IPS DF 4.7 (cell line): ENCODE data around the gene CAPN13.

Source experiments
- DNase-seq: peaks from one replicate; pipeline ENCODE4 v3.0.0-alpha.2; 2013; ENCODE audit warnings: low spot score; ENCODE audit errors: extremely low read depth

Gene CAPN13

DNA sequence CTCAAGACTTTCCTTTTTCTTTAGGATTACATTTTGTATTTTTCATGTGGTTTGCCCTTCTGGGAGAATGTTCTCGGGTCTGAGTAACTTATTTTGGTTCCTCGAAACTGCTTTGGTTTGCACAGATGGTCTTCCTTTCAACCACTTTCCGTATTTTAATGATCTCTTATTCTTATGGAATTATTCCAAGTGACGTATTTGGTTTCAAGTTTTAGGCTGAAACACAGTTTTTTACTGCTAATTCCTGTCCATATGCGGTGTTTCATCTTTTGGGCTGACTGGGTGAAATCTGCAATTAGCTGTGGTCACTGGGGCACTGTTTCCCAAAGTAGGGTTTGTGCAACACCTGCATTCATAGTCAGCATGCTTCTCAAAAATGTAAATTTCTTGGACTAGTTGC lies 122.7 kb downstream of the CAPN13 start:
- no peak for DNase-seq

- DNase-seq = no peak
Observed at GRCh38 chr2:30684026-30684425, 123.2 kb downstream of the CAPN13 start.

GRCh38 chr2:30683236-30683956 lies 123.8 kb downstream of the CAPN13 start:
- no peak for DNase-seq

DNA sequence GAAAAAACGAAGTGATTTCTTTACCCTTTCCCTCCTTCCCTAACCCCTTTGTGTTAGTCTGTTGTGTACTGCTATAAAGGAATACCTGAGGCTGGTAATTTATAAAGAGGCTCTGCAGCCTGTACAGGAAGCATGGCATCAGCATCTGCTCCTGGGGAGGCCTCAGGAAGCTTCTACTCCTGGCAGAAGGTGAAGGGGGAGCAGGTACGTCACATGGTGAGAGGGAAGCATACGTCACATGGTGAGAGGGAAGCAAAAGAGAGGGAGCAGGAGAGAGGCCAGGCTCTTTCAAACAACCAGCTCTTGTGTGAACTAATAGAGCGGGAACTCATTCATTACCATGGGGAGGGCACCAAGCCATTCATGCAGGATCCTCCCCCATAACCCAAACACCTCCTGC lies 126.2 kb downstream of the CAPN13 start:
- no peak for DNase-seq

- no peak for DNase-seq
Observed at GRCh38 chr2:30680121-30680520, 127.1 kb downstream of the CAPN13 start.

GRCh38 chr2:30679426-30680088 lies 127.7 kb downstream of the CAPN13 start:
- no peak for DNase-seq

DNA sequence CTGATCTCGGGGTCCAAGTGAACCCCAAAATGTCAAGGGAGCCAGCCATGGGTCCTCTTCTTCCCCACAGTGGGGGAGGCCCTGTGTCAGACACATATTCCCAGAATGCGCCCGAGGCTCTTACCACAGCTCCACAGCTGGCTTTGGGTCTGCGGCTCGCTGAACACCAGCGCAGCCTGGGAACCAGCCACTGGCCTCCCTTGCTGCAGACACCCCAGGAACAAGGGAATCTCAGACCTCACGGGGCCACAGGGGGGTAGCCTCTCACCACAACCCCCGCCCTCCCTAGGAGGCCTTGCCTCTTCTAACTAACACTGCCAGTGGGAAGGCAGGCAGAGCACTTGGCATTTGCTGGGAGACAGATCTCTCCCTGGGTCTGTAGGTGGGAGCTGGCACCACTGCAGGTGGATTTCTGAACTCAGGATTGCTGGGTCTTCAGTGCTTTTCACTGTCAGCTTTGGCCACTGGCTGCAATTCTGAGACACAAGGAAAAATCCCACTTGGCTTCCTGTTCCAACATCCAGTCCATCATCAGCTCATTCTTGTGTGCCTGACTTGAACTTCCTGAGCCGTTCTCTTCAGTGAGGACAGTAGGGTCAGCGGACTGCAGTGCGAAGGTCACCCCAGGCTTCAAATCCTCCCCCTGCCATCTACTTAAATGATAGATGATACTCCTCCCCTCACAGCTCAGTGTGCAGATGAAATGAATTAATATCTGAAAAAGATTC lies 128.7 kb downstream of the CAPN13 start:
- DNase-seq = no peak

DNA sequence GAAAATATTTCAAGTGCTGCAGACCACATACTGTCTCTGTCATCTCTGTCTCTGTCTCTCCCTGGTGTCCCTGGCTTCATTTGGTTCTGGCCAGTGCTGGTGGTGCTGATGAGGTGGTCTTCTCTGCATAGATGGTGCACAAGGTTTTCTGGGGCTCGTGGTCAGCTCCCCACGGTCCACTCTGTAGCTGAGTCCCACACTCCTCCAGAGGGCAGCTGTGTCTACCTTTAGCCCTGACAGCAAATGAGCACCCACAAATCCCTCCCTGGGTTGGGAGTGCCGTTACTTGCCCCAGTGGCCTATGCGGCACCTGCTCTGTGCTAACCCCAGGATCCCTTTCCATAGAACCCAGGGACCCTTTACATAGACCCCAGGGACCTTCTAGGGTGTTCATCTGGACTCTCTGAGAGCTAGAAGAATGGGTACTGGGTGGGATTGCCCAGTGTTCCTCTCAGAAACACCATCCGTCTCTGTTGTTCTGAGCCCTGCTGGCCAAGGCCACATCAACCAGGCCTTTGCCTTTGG lies 129.3 kb downstream of the CAPN13 start:
- DNase-seq = no peak

DNA sequence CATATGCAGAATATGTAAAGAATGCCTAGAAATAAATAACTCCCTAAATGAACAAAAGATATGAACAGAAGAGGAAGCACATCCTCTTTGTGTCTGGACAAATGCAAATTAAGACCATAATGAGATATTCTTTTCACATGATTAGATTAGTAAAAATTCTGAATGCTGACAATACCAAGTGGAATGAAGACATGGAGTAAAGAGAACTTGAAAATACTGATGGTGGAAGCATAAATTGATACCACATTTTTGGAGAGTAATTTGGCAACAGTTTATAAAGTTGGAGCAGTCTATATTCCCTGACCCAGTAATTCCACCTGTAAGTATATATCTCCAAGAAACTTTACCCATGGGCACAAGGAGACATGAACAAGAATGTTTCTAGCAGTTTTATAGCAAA lies 130.0 kb downstream of the CAPN13 start:
- no peak for DNase-seq

DNA sequence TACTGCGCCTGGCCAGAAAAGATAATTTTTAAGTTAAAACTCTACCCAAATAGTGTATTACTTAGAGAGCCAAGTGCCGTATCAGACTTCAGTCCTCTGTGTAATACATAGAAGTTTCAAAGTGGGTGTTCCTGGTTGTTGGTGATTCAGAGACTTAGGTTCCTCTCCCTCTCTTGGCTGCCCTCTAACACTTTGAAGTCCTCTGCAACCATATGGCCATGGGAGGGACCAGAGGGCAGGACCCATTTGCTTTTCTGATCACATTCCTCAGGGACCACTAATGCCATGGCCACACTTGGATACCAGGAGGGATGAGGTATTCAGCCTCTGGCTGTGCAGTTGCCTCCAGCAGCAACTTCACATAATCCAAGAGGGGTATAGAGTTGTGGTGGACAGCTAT lies 131.5 kb downstream of the CAPN13 start:
- DNase-seq = no peak

GRCh38 chr2:30673127-30673526 lies 134.1 kb downstream of the CAPN13 start:
- no peak for DNase-seq
